GM23338 (cell line): ENCODE results near the gene CACNA1C.

ENCODE experiments used
- CREB1 ChIP-seq: fragments of 250-450 bp; sonication (Bioruptor Pico); IDR thresholded peaks from 2 replicates; pipeline ENCODE4 v1.5.0; 2020; ENCODE audit warnings: low read depth, mild to moderate bottlenecking, moderate library complexity
- EZH2 ChIP-seq: fragments of 200-600 bp; sonication (generic); IDR thresholded peaks from one replicate; pipeline ENCODE4 v1.8.0; 2017; ENCODE audit warnings: antibody characterized with exemption, mild to moderate bottlenecking, low read depth; ENCODE audit not compliant: unreplicated experiment
- EZH2phosphoT487 ChIP-seq: fragments of 200-600 bp; sonication (generic); IDR thresholded peaks from one replicate; pipeline ENCODE4 v1.8.1; 2018; ENCODE audit warnings: antibody characterized with exemption; ENCODE audit not compliant: unreplicated experiment
- JUNB ChIP-seq: IDR thresholded peaks from one replicate; pipeline ENCODE4 v1.6.1; 2016; ENCODE audit warnings: antibody characterized with exemption; ENCODE audit not compliant: unreplicated experiment
- NANOG ChIP-seq: IDR thresholded peaks from 2 replicates; pipeline ENCODE4 v1.6.1; 2016; ENCODE audit warnings: antibody characterized with exemption, borderline replicate concordance
- POLR2AphosphoS5 ChIP-seq: IDR thresholded peaks from 2 replicates; pipeline ENCODE4 v1.6.1; 2016; ENCODE audit warnings: antibody characterized with exemption, low read depth
- TF ChIP-seq, protein P1 (sequence below): IDR thresholded peaks from one replicate; pipeline ENCODE4 v1.6.1; 2018; ENCODE audit warnings: antibody characterized with exemption; ENCODE audit not compliant: unreplicated experiment
- TF ChIP-seq, protein P2 (sequence below), 2 experiments: fragments of 200-600 bp in 1 of 2; sonication (generic) in 1 of 2; conservative IDR thresholded peaks; 2 replicates each; pipeline versions ENCODE4 v1.5.1 to v1.6.1; 2016 to 2017; ENCODE audit warnings: antibody characterized with exemption in 2 of 2, low read depth in 2 of 2, mild to moderate bottlenecking in 2 of 2, moderate library complexity in 1 of 2

DNA sequence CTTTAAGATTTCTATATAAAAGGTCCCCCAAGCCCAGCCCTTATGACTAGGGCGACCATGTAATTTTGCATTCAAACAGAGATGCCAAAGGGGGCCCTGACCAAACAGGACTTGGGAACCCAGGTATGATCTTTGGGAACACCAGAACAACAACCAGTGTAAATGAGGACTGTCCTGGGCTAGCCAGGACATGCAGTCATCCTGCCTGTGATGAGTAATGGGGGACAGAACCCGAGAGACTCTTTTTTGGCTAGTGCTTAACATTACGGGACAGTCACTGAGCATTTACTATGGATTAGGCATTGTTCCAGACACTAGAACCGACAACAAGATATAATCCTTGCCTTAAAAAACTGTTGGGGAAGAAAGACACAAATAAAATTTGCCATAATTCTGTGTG is 337.3 kb downstream of the CACNA1C start:
- TF ChIP-seq, protein P1, sequence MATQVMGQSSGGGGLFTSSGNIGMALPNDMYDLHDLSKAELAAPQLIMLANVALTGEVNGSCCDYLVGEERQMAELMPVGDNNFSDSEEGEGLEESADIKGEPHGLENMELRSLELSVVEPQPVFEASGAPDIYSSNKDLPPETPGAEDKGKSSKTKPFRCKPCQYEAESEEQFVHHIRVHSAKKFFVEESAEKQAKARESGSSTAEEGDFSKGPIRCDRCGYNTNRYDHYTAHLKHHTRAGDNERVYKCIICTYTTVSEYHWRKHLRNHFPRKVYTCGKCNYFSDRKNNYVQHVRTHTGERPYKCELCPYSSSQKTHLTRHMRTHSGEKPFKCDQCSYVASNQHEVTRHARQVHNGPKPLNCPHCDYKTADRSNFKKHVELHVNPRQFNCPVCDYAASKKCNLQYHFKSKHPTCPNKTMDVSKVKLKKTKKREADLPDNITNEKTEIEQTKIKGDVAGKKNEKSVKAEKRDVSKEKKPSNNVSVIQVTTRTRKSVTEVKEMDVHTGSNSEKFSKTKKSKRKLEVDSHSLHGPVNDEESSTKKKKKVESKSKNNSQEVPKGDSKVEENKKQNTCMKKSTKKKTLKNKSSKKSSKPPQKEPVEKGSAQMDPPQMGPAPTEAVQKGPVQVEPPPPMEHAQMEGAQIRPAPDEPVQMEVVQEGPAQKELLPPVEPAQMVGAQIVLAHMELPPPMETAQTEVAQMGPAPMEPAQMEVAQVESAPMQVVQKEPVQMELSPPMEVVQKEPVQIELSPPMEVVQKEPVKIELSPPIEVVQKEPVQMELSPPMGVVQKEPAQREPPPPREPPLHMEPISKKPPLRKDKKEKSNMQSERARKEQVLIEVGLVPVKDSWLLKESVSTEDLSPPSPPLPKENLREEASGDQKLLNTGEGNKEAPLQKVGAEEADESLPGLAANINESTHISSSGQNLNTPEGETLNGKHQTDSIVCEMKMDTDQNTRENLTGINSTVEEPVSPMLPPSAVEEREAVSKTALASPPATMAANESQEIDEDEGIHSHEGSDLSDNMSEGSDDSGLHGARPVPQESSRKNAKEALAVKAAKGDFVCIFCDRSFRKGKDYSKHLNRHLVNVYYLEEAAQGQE, result no peak
- TF ChIP-seq, protein P2, sequence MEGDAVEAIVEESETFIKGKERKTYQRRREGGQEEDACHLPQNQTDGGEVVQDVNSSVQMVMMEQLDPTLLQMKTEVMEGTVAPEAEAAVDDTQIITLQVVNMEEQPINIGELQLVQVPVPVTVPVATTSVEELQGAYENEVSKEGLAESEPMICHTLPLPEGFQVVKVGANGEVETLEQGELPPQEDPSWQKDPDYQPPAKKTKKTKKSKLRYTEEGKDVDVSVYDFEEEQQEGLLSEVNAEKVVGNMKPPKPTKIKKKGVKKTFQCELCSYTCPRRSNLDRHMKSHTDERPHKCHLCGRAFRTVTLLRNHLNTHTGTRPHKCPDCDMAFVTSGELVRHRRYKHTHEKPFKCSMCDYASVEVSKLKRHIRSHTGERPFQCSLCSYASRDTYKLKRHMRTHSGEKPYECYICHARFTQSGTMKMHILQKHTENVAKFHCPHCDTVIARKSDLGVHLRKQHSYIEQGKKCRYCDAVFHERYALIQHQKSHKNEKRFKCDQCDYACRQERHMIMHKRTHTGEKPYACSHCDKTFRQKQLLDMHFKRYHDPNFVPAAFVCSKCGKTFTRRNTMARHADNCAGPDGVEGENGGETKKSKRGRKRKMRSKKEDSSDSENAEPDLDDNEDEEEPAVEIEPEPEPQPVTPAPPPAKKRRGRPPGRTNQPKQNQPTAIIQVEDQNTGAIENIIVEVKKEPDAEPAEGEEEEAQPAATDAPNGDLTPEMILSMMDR (conservative IDR thresholded peaks at IDR 0.05; ENCODE audit: low read depth in 2 of 2), result no peak
- TF ChIP-seq EZH2 (no peak), NANOG (no peak), JUNB (no peak), POLR2AphosphoS5 (no peak), EZH2phosphoT487 (no peak), CREB1 (CRISPR knock-in tag) (no peak)
